COR-L47 (cell line): Measurements from ENCODE around the gene SRSF5.
A peak's percentile ranks its signal among the peaks of the same experiment; 100 is the strongest.
"Not testable (repeated sequence)": the region's sequence is repeated elsewhere in the genome, so short reads cannot be mapped to it uniquely, and the experiment has no call there.

Experiments
- DNase-seq: peaks from one replicate; lab custom pipeline; 2025; lab: John Stamatoyannopoulos, UW

The SRSF5 gene

GRCh38 chr14:69808919-69809808 is 42.2 kb downstream of the SRSF5 start:
- no peak for DNase-seq

GRCh38 chr14:69811227-69811867 is 44.4 kb downstream of the SRSF5 start:
- DNase-seq = no peak

- DNase-seq = no peak
Measured at GRCh38 chr14:69811868-69812252, 44.9 kb downstream of the SRSF5 start.

GRCh38 chr14:69812711-69813110 is 45.8 kb downstream of the SRSF5 start:
- DNase-seq = peak; percentile 48

DNA sequence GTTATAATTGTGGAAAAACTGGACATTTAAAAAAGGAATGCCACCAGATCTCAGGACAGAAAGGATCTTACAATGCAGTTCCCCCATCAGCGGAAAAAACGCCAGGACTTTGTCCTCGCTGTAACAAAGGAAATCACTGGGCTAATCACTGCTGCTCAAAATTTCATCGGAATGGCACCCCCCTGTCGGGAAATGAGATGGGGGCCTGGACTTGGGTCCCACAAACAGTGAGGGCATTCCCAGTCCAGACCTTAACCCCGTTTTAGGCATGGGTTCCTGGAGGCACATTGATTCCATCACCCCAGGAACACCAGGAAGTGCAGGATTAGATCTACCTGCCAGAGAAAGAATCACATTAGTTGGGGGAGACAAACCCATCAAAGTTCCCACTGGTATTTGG is 46.4 kb downstream of the SRSF5 start:
- DNase-seq = not testable (repeated sequence)

GRCh38 chr14:69814397-69814796 is 47.5 kb downstream of the SRSF5 start:
- DNase-seq = no peak

DNA sequence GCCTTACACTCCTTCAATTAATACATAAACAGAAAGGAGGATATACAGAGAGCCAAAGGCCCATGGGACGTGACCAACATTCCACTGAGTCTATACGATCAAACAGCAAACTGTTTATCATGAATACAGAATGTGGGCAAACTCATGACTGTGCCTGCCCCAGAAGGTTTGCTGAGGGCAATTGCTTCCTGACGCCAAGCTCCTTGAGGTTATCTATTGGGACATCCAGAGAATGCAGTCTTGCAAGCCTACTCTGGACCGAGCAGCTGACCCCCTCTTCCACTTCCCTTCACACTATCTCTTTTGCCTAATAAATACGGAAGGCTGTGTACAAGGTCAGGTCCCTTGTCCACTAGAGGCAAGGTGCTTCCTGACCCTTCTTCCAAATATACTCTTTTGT is 48.6 kb downstream of the SRSF5 start:
- no peak for DNase-seq

GRCh38 chr14:69816216-69816615 is 49.3 kb downstream of the SRSF5 start:
- DNase-seq = no peak

DNA sequence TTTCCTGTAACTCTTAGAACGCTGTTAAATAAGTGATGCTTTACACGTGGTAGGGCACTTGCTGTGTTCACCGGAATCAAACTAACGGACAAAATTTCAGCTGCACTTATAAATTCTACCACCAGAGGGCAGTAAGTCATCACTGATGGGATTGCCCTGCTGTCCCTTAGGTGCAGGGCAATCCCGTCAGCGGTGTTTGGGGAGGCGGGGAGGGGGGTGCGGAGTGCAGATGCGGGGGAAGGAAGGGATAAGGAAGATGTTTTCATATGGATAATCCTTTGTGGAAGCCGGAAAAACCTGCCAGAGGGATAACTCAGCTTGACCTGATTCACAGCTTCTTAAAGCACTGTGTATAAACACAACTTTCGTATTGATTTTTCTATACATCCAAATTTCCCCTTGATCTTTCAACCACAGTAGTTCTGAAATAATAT is 51.8 kb downstream of the SRSF5 start:
- DNase-seq = peak; percentile 67

GRCh38 chr14:69819607-69820006 is 52.7 kb downstream of the SRSF5 start:
- DNase-seq = no peak

- DNase-seq = no peak
Measured at GRCh38 chr14:69820991-69821390, 54.0 kb downstream of the SRSF5 start.
